ENCODE measurements around the gene PRKD2. TPM values are rescaled to one million over a fixed set of nuclear protein-coding genes. Genes with fewer than 3 reads are reported as not detected.

The PRKD2 gene
- total and polyA plus RNA-seq, 2 of the 8 experiments (the other 6 are each of a cell fraction or from before 2014, with no cell fraction given) = 24.4 to 63.8 TPM

DNA sequence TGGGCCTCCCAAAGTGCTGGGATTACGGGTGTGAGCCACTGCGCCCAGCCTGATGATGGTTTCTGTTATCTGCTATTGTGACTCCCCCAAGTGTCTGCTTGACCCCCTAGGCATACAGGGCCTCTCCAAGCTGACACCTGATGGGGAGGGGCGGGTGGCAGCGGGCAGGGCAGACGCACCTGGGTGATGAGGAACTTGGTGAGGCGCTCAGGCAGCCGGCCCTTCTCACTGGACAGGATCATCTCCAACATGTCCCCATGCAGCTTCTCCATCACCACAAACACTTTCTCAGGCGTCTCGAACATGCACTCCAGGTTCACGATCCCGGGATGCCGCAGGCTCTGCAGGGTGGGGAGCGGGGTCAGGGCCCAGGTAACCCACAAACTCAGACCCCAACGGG is 27.6 kb downstream of the PRKD2 start (continued):
- TF ChIP-seq ZNF274 (IDR thresholded peaks at IDR 0.05; ENCODE audit: borderline replicate concordance, extremely low read depth, low read length) (no peak), EP300 (IDR thresholded peaks at IDR 0.05; ENCODE audit: borderline replicate concordance in 1 of 2, low read depth in 2 of 2, low read length in 2 of 2) (no peak), BACH1 (IDR thresholded peaks at IDR 0.05; ENCODE audit: low read length) (no peak), MAX (IDR thresholded peaks at IDR 0.05) (no peak)

Data from H1 (cell line).